K562 (cell line): ENCODE measurements around the gene DSG1. TPM values are rescaled to one million over a fixed set of nuclear protein-coding genes. Genes with fewer than 3 reads are reported as not detected.
A peak's percentile ranks its signal among the peaks of the same experiment; 100 is the strongest.

Experiments
- ATAC-seq: fragments of 200-7000 bp; cut with Tn5 transposase; 3 replicates; pipeline ENCODE4 v1.9.1; 2020; ENCODE audit warnings: moderate library complexity
- BruUV-seq: library from RNA; stranded (reverse); fragments of 400-500 nt; replicated peaks from 2 replicates; lab custom pipeline; 2021; lab: Mats Ljungman, UMichigan
- CTCF ChIA-PET: fragments of 300-600 bp; formaldehyde crosslinking; extraction: SDS; loops from one replicate; lab custom pipeline; 2021; ENCODE audit warnings: low intra/inter-chr PET ratio; lab: Yijun Ruan, JAX
- POLR2A ChIA-PET: fragments of 300-600, 350-650 bp; sonication (Branson Sonifier 250); formaldehyde crosslinking; extraction: SDS; loops from one replicate; lab custom pipeline; 2021; ENCODE audit warnings: antibody characterized with exemption, inconsistent platforms; lab: Yijun Ruan, JAX
- DNase-seq, 4 experiments: peaks; one replicate each; pipeline versions ENCODE4 v3.0.0 to v3.0.0-alpha.2; 2011 to 2018; ENCODE audit warnings: low spot score in 3 of 4, mixed read lengths in 3 of 4; ENCODE audit errors: extremely low read depth in 1 of 4
- FAIRE-seq: peaks from 2 replicates; lab custom pipeline; 2011; peaks lifted over from hg19 to GRCh38; lab: Jason Lieb, UNC
- H2AFZ ChIP-seq: 2 replicates; pipeline ENCODE4 v1.6.0; 2011; ENCODE audit warnings: low read depth, low read length, control low read depth, inconsistent platforms
- H3K27ac ChIP-seq: fragments of 200-600 bp; 3 replicates; pipeline ENCODE4 v1.8.0; 2011; ENCODE audit warnings: low read depth, mild to moderate bottlenecking, control low read depth, inconsistent platforms, low read length, moderate library complexity, mixed read lengths; ENCODE audit errors: extremely low read depth
- H3K27me3 ChIP-seq, 2 experiments: fragments of 300-600 bp in 1 of 2; 2 replicates in 1 of 2; 3 replicates in 1 of 2; pipeline versions ENCODE4 v1.6.0 to v1.8.0; 2011; ENCODE audit warnings: inconsistent platforms in 2 of 2, low read length in 2 of 2, mild to moderate bottlenecking in 1 of 2, mixed read lengths in 1 of 2, moderate library complexity in 1 of 2; ENCODE audit not compliant: control insufficient read depth in 2 of 2, insufficient read depth in 2 of 2
- H3K36me3 ChIP-seq: fragments of 300-600 bp; 3 replicates; pipeline ENCODE4 v1.8.0; 2011; ENCODE audit warnings: mild to moderate bottlenecking, low read length, inconsistent platforms; ENCODE audit not compliant: control insufficient read depth, insufficient read depth
- H3K4me1 ChIP-seq, 2 experiments: fragments of 200-600 bp in 1 of 2; replicated peaks in 1 of 2; 2 replicates in 1 of 2; 3 replicates in 1 of 2; pipeline versions ENCODE4 v1.5.1 to v1.8.0; 2011; ENCODE audit warnings: inconsistent platforms in 2 of 2, low read length in 2 of 2, mild to moderate bottlenecking in 1 of 2, mixed read lengths in 1 of 2, moderate library complexity in 1 of 2; ENCODE audit not compliant: control insufficient read depth in 2 of 2, insufficient read depth in 2 of 2
- H3K4me2 ChIP-seq: 2 replicates; pipeline ENCODE4 v1.6.1; 2011; ENCODE audit warnings: low read length, control low read depth, inconsistent platforms, mixed read lengths; ENCODE audit not compliant: insufficient read depth
- H3K4me3 ChIP-seq: fragments of 200-600 bp; sonication (generic), shearing (Covaris generic); 2 replicates; pipeline ENCODE4 v1.5.1; 2016; ENCODE audit warnings: control low read depth, inconsistent platforms
- H3K79me2 ChIP-seq: fragments of 200-600 bp; 3 replicates; pipeline ENCODE4 v1.8.0; 2011; ENCODE audit warnings: low read length, inconsistent platforms; ENCODE audit not compliant: control insufficient read depth, insufficient read depth
- H3K9ac ChIP-seq, 2 experiments: 2 replicates each; pipeline versions ENCODE4 v1.6.0 to v1.6.1; 2011; ENCODE audit warnings: low read depth in 2 of 2, low read length in 2 of 2, control low read depth in 1 of 2, inconsistent platforms in 1 of 2, mild to moderate bottlenecking in 1 of 2, mixed read lengths in 1 of 2; ENCODE audit not compliant: insufficient read depth in 1 of 2
- H3K9me1 ChIP-seq: one replicate; pipeline ENCODE4 v1.6.0; 2011; ENCODE audit warnings: inconsistent platforms, mild to moderate bottlenecking, low read length, moderate library complexity; ENCODE audit not compliant: control insufficient read depth, insufficient read depth
- H3K9me3 ChIP-seq: replicated peaks from 2 replicates; pipeline ENCODE4 v1.5.1; 2011; ENCODE audit warnings: low read depth, low read length, inconsistent platforms; ENCODE audit not compliant: control insufficient read depth, insufficient read depth
- H4K20me1 ChIP-seq: replicated peaks from 2 replicates; pipeline ENCODE4 v1.6.1; 2011; ENCODE audit warnings: low read length, inconsistent platforms, mixed read lengths; ENCODE audit not compliant: control insufficient read depth, insufficient read depth
- CBX1 ChIP-seq: sonication (generic); IDR thresholded peaks from 2 replicates; pipeline ENCODE4 v1.6.1; 2016; ENCODE audit warnings: antibody characterized with exemption, low read depth, mild to moderate bottlenecking
- FOSL1 ChIP-seq: fragments of 200-800 bp; sonication (Bioruptor generic); conservative IDR thresholded peaks from 2 replicates; pipeline ENCODE4 v1.6.1; 2016; ENCODE audit warnings: missing genetic modification characterization, missing compliant biosample characterization
- GATA2 ChIP-seq: sonication (generic); formaldehyde crosslinking; IDR thresholded peaks from 2 replicates; pipeline ENCODE4 v1.4.0; 2020; ENCODE audit warnings: mild to moderate bottlenecking, missing genetic modification reagents
- SPI1 ChIP-seq: IDR thresholded peaks from 2 replicates; pipeline ENCODE4 v1.6.1; 2011; ENCODE audit warnings: low read depth, low read length, control low read depth, borderline replicate concordance
- ZNF311 ChIP-seq: fragments of 250-450 bp; sonication (Bioruptor Pico); IDR thresholded peaks from 2 replicates; pipeline ENCODE4 v1.4.0; 2020; ENCODE audit warnings: mild to moderate bottlenecking, moderate library complexity
- ZNF316 ChIP-seq: fragments of 450-650 bp; IDR thresholded peaks from 2 replicates; pipeline ENCODE4 v1.6.1; 2016
- WGBS: fragments of 100-300 bp; shearing (Covaris generic); methylation state at CpG from one replicate; pipeline ENCODE4 v1.1.6; 2016; ENCODE audit warnings: low coverage, mixed read lengths; ENCODE audit not compliant: insufficient coverage; ENCODE audit errors: missing lambda C conversion rate; 5-methylcytosine and 5-hydroxymethylcytosine counted together
- in situ Hi-C: fragments of 300-500 bp; cut with MboI; formaldehyde crosslinking; loops from 4 replicates; pipeline ENCODE4 v1.15.0; 2018; ENCODE audit warnings: inconsistent platforms, mixed read lengths
- intact Hi-C: fragments of 100-400 bp; cut with micrococcal nuclease; formaldehyde crosslinking; loops from 2 replicates; pipeline ENCODE4 v1.14.2; 2022
- polyA plus RNA-seq, 8 experiments: library from polyadenylated mRNA; depleted of rRNA in 4 of 8; stranded (reverse) in 5 of 8; unstranded in 3 of 8; fragments of >200 nt; fragmentation: Nextera tagmentation in 2 of 8; fragmentation: Illumina TruSeq in 1 of 8; extraction: Ambion mirVana in 2 of 8; extraction: Trizol in 1 of 8; gene quantifications; 2 replicates each; pipeline versions ENCODE4 v1.2.1 to v1.2.3, GENCODE V29; 2011 to 2014; ENCODE audit warnings: inconsistent platforms in 1 of 8, missing spikeins in 1 of 8
- total RNA-seq, 7 experiments: library from RNA; depleted of rRNA in 6 of 7; stranded (reverse); fragments of >200 nt in 6 of 7; fragmentation: Illumina TruSeq in 2 of 7; extraction: Trizol in 2 of 7; gene quantifications; 2 replicates each; pipeline versions ENCODE4 v1.2.1 to v1.2.3, GENCODE V29; 2011 to 2021; ENCODE audit warnings: low replicate concordance in 1 of 7

DSG1 gene
- total and polyA plus RNA-seq, 9 of the 15 experiments (the other 6 are each of a cell fraction or from before 2014, with no cell fraction given), result 0.03 to 0.26 (median 0.15) TPM; not detected in 1

DNA sequence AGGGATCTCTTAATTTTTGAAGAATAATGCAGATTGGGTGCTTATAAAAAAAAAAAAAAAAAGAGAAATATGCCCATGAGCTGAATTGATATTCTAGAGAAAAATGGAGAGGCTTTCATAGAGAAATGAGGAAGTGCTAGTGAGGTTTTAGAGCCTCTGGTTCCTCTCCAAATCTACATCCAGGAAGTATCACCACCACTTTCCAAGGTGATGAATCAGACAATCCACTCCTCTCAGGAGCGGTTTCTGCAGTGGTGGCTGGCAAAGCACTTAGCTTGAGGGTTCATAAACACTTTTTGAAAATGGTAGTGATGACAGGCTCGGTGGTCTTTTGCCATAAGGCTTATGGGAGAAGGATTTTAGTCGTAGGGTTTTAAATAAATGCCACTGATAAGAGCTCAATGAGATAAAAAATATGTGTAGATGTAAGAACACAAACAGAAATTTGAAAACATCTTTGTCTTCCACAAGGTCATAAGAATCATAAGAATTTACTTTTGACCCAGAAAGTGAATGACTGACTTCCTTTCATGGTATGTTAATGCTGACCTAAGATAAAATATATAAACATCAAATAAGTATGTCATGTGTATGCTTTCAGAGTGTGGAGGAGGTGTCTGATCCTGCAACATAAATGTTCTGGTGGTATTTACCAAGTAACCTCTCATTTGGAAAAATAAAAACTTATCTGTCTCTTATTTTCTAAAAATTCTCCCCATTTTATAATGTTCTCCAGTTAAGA is 42.1 kb upstream of the DSG1 start:
- H3K27ac ChIP-seq, result no peak overlapping the region
- ChIA-PET POLR2A (no interaction called here), CTCF (no interaction called here)
- no peak for ATAC-seq
- H4K20me1 ChIP-seq, result no peaks in the 10 kb centered on the region
- H3K27me3 ChIP-seq, result no peaks in the 10 kb centered on the region
- no peak overlapping the region for H3K4me3 ChIP-seq
- BruUV-seq, result no TSS peak
- WGBS, result 4% methylated on average over 3 of the region's 3 CpGs
- H3K9me3 ChIP-seq, result no peaks in the 10 kb centered on the region
- no peak overlapping the region for H3K9ac ChIP-seq
- DNase-seq, result no peak
- intact Hi-C loops (no loop called here), in situ Hi-C loops (no loop called here)
- no peak for FAIRE-seq
- no peaks in the 10 kb centered on the region for H3K79me2 ChIP-seq
- no peak overlapping the region for H2AFZ ChIP-seq
- H3K4me2 ChIP-seq, result no peak overlapping the region
- H3K9me1 ChIP-seq, result no peaks in the 10 kb centered on the region
- TF ChIP-seq SPI1 (peak; percentile 91), ZNF316 (peak; percentile 31; the same call in 1 of the 2 replicates), CBX1 (no peak)
- no peaks in the 10 kb centered on the region for H3K4me1 ChIP-seq
- H3K36me3 ChIP-seq, result no peaks in the 10 kb centered on the region

- H3K9ac ChIP-seq, result no peak overlapping the region
- intact Hi-C loops (no loop called here), in situ Hi-C loops (no loop called here)
- TF ChIP-seq ZNF311 (no peak), FOSL1 (tag) (peak; percentile 58), GATA2 (no peak)
- H3K79me2 ChIP-seq, result no peaks in the 10 kb centered on the region
- ATAC-seq, result peak; percentile 42; the same call in 2 of the 3 replicates
- H2AFZ ChIP-seq, result no peak overlapping the region
- BruUV-seq, result no TSS peak
- ChIA-PET POLR2A (interaction anchor here (1.0 kb wide), 1 partner anchor 9 kb away, joined by 3 read pairs; no protein-coding TSS in a partner anchor), CTCF (no interaction called here)
- no peak for FAIRE-seq
- no peaks in the 10 kb centered on the region for H3K27me3 ChIP-seq
- H3K4me2 ChIP-seq, result no peak overlapping the region
- no peaks in the 10 kb centered on the region for H3K36me3 ChIP-seq
- H3K9me3 ChIP-seq, result no peaks in the 10 kb centered on the region
- no peaks in the 10 kb centered on the region for H4K20me1 ChIP-seq
- H3K27ac ChIP-seq, result no peak overlapping the region
- H3K4me1 ChIP-seq, result no peaks in the 10 kb centered on the region
- 0% methylated on average over 1 of the region's 1 CpG for WGBS
- DNase-seq, result peak in 1 of 4 experiments; percentile 51
- H3K9me1 ChIP-seq, result no peaks in the 10 kb centered on the region
- no peak overlapping the region for H3K4me3 ChIP-seq
Measured at GRCh38 chr18:31278609-31279071, 39.3 kb upstream of the DSG1 start.
